ENCODE results near the gene OR1E2. TPM values are rescaled to one million over a fixed set of nuclear protein-coding genes. Genes with fewer than 3 reads are reported as not detected.
"Not testable (repeated sequence)": the region's sequence is repeated elsewhere in the genome, so short reads cannot be mapped to it uniquely, and the experiment has no call there.

OR1E2 gene
- total RNA-seq (2014; rRNA removed; shearing (Covaris generic)) = 0.42 TPM in 1 of 2 replicates, not detected in the other

DNA sequence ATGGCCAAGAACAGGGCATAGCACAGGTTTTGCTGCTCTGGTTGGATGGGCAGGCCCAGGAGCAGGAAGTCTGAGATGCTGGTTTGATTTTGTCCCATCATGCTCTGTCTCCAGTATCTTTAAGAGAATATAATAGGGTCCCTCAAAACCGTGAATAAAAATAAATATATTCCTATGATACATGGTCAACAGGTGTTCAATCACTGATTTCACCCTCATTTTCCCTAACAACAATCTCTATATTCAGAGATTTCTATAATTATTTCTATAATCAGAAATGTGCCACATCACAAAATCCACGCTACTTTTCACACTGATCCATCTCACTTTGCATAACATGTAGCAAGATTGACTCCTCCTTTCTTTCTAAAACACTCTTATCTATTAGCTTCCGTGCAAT, at the start of gene OR1E2:
TSS of gene OR1E2 (minus strand) at position 101 of the 400 bp plus-strand sequence. CDS start at position 101, 0 bp downstream.
- no peaks in the 10 kb centered on the region for H3K27me3 ChIP-seq

DNA sequence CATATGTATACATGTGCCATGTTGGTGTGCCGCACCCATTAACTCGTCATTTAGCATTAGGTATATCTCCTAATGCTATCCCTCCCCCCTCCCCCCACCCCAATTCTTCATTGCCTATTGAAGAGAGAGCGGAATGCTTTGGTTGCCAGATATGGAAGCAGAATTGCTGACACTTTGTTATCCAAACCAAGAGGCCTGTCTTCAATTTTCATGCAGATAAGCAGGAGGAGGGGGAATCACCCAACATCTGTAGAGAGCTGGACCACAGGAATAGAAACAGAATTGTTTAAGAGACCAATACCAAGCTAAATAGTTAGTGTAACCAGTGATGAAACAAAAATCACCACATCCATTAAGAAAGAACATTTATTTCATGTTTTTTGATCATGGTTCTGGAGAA, 49.2 kb upstream of the OR1E2 start:
- no peaks in the 10 kb centered on the region for H3K4me1 ChIP-seq
- no peaks in the 10 kb centered on the region for H3K27me3 ChIP-seq
- no peak for DNase-seq
- no peak overlapping the region for H3K4me3 ChIP-seq
- H3K36me3 ChIP-seq = no peaks in the 10 kb centered on the region
- H3K27ac ChIP-seq = no peak overlapping the region
- no peaks in the 10 kb centered on the region for H3K9me3 ChIP-seq (replicated peaks)

More for the DNA sequence above, at the start of gene OR1E2:
- H3K36me3 ChIP-seq = no peaks in the 10 kb centered on the region
- no peak for DNase-seq
- H3K9me3 ChIP-seq (replicated peaks) = no peaks in the 10 kb centered on the region
- H3K4me1 ChIP-seq = no peaks in the 10 kb centered on the region
- no peak within 1 kb of the TSS for H3K27ac ChIP-seq
- H3K4me3 ChIP-seq = no peak within 1 kb of the TSS

GRCh38 chr17:3479988-3480387, 46.3 kb upstream of the OR1E2 start:
- Histone ChIP-seq H3K9me3 (replicated peaks) (no peaks in the 10 kb centered on the region), H3K36me3 (no peaks in the 10 kb centered on the region), H3K4me3 (no peak overlapping the region), H3K27me3 (no peaks in the 10 kb centered on the region), H3K27ac (no peak overlapping the region), H3K4me1 (no peaks in the 10 kb centered on the region)
- DNase-seq = no peak

- Histone ChIP-seq H3K36me3 (no peaks in the 10 kb centered on the region), H3K4me3 (no peak within 1 kb of the TSS), H3K27me3 (no peaks in the 10 kb centered on the region), H3K27ac (no peak within 1 kb of the TSS), H3K9me3 (replicated peaks) (no peaks in the 10 kb centered on the region), H3K4me1 (no peaks in the 10 kb centered on the region)
- DNase-seq = no peak
These were observed 42.4 kb upstream of the OR1E2 start, which contains the start of gene ASPA for GRCh38 chr17:3475812-3476610. ASPA (plus strand) TSS chr17:3475997; CDS start chr17:3476160, 163 bp downstream.

- Histone ChIP-seq H3K27me3 (no peaks in the 10 kb centered on the region), H3K4me1 (no peaks in the 10 kb centered on the region), H3K36me3 (no peaks in the 10 kb centered on the region), H3K9me3 (replicated peaks) (no peaks in the 10 kb centered on the region), H3K27ac (no peak overlapping the region), H3K4me3 (no peak overlapping the region)
- no peak for DNase-seq
These were observed 41.6 kb upstream of the OR1E2 start for GRCh38 chr17:3475251-3475685.

- Histone ChIP-seq H3K27ac (no peak overlapping the region), H3K36me3 (no peaks in the 10 kb centered on the region), H3K27me3 (no peaks in the 10 kb centered on the region), H3K4me3 (no peak overlapping the region), H3K9me3 (replicated peaks) (no peaks in the 10 kb centered on the region), H3K4me1 (no peaks in the 10 kb centered on the region)
- DNase-seq = no peak
These were observed 40.6 kb upstream of the OR1E2 start for GRCh38 chr17:3474212-3474611.

DNA sequence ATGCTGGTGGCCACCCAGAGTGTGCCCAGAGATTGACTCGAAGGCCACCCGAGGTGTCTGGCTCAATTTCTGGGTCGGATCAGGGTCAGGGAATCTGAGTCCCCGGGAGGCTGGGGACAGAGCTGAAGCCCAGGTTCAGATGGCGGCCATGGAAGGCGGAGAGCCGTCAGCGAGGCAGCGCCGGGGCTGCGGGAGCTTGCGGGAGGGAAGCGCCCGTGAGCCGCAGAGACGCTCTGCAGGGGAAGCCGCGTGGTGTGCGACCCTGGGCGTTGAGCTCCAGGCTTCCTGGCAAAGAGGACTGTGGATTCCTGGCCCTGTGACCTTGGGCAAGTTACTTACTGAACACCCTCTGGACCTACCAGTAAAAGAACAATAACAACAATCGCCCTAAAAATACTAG, 38.5 kb upstream of the OR1E2 start:
- no peak for DNase-seq
- no peak overlapping the region for H3K27ac ChIP-seq
- no peaks in the 10 kb centered on the region for H3K27me3 ChIP-seq
- no peaks in the 10 kb centered on the region for H3K4me1 ChIP-seq
- H3K4me3 ChIP-seq = no peak overlapping the region
- no peaks in the 10 kb centered on the region for H3K9me3 ChIP-seq (replicated peaks)
- no peaks in the 10 kb centered on the region for H3K36me3 ChIP-seq

DNA sequence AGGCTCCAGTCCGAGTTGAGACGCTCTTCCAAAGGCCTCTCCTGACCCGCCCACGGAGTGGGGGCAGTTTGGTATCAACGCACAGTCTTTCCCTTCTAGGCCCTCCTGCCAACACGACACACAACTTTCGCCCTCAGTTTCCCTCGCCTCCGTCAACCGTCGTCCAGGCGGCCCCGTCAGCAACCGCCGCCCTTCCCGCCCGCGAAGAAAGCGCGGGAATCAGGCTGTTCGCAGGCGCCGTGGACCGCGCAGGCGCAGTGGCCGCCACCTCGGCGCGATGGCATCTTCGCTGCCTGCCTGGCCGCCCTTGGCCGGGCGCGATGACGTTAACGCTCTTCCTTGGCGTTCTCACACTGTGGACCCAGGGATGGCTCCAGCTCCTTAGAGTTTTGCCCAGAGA, 38.0 kb upstream of the OR1E2 start, which contains the start of gene SPATA22:
TSS of gene SPATA22 (minus strand) at position 221 of the 400 bp plus-strand sequence. CDS start 2,494 bp downstream, outside the sequence.
- no peak within 1 kb of the TSS for H3K4me3 ChIP-seq
- H3K4me1 ChIP-seq = no peaks in the 10 kb centered on the region
- no peaks in the 10 kb centered on the region for H3K9me3 ChIP-seq (replicated peaks)
- no peaks in the 10 kb centered on the region for H3K27me3 ChIP-seq
- no peaks in the 10 kb centered on the region for H3K36me3 ChIP-seq
- no peak within 1 kb of the TSS for H3K27ac ChIP-seq
- DNase-seq = no peak

GRCh38 chr17:3469529-3469928, 35.9 kb upstream of the OR1E2 start:
- H3K27me3 ChIP-seq = no peaks in the 10 kb centered on the region
- no peak overlapping the region for H3K4me3 ChIP-seq
- DNase-seq = no peak
- no peaks in the 10 kb centered on the region for H3K4me1 ChIP-seq
- no peak overlapping the region for H3K27ac ChIP-seq
- no peaks in the 10 kb centered on the region for H3K9me3 ChIP-seq (replicated peaks)
- H3K36me3 ChIP-seq = no peaks in the 10 kb centered on the region

DNA sequence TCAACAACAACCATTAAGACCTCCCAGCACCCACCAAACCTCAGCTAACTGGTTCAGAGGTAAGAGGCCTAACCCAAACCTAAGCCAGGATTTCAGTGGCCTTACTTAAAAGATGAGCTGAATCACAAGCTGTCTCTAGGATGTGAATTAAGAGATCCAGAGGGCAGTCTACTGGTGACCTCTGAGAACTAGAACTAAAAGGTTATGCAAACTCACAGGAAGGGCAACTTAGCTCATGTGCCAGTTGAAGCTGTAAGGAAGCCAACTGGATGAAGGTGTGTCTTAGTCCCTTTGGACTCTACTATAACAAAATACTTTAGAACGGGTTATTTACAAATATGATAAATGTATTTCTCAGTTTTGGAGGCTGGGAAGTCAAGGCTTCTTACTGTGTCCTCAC, 32.7 kb upstream of the OR1E2 start:
- H3K27ac ChIP-seq; H3K36me3 ChIP-seq; H3K4me3 ChIP-seq; H3K4me1 ChIP-seq; H3K27me3 ChIP-seq; DNase-seq; H3K9me3 ChIP-seq (replicated peaks): not testable (repeated sequence)

DNA sequence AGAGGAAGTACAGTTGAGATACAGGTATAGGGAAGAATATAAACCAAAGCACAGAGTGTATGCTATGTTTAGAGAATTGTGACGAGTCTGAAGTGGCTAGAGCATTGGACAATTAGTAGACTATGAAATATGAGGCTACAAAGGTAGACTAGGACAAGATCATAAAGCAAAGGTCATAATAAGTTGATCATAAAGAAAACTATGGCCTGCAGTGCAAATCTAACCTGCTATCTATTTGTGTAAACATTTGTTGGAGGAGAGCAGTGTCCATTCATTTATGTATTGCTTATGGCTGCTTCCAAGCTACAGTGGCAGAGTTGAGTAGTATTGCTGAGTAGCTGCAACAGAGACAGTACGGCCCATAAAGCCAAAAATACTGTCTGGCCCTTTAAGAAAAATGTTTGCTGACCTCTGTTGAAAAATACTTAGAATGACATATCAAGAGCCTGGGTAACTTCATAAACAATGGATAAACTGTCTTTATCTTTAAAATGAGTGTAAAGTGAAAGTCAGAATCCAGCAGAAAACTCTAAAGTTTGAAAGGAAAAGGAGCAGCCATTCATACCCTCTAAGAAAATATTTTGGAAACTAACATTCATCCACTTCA, 14.5 kb upstream of the OR1E2 start:
- no peak overlapping the region for H3K4me3 ChIP-seq
- H3K4me1 ChIP-seq = no peaks in the 10 kb centered on the region
- H3K36me3 ChIP-seq = no peaks in the 10 kb centered on the region
- DNase-seq = no peak
- H3K27ac ChIP-seq = no peak overlapping the region
- no peaks in the 10 kb centered on the region for H3K9me3 ChIP-seq (replicated peaks)
- H3K27me3 ChIP-seq = no peaks in the 10 kb centered on the region

DNA sequence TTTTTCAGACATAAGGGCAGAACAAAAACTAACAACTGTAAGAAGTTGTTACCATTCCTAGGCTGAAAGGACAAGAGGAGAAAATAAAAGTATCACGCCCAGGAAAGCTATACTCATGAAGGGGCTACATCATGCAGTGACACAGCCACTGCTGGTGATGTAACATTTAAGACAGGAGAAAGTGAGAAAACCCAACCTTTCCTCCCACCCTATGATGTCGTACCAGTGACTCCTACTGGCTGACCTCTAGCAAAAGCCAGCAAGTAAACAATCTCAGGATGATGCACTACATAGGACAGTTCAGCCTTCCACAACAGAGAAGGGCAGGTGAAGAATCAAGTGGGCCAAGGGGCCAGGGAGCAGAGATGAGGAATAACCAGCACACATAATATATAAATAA, 14.0 kb upstream of the OR1E2 start:
- Histone ChIP-seq H3K4me3 (no peak overlapping the region), H3K27ac (no peak overlapping the region), H3K36me3 (no peaks in the 10 kb centered on the region), H3K4me1 (no peaks in the 10 kb centered on the region), H3K9me3 (replicated peaks) (no peaks in the 10 kb centered on the region), H3K27me3 (no peaks in the 10 kb centered on the region)
- DNase-seq = peak in 1 of 2 experiments; percentile 2

DNA sequence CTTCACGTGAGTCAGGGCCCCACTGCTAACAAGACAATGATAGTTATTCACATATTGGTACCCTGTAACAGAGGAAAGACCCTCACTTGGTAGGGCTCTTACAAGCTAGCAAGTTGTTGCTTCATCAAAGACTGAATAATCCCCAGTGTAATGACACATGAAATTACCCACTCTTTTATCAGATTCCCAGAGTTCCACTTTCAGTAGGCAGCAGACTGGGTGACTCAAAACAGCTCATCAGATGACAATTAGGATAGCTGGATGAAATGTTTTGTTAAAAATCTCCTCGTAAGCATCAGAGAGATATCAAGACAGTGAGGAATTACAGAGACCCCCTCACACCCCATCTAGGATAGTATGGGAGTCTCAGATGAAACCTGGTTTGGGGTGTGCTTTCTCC, 6.8 kb upstream of the OR1E2 start:
- Histone ChIP-seq H3K36me3 (no peaks in the 10 kb centered on the region), H3K4me3 (no peak overlapping the region), H3K9me3 (replicated peaks) (no peaks in the 10 kb centered on the region), H3K27me3 (no peaks in the 10 kb centered on the region), H3K27ac (no peak overlapping the region), H3K4me1 (no peaks in the 10 kb centered on the region)
- DNase-seq = no peak

GRCh38 chr17:3438368-3438767, 4.7 kb upstream of the OR1E2 start:
- Histone ChIP-seq H3K27me3 (no peaks in the 10 kb centered on the region), H3K27ac (no peak overlapping the region), H3K4me3 (no peak overlapping the region), H3K9me3 (replicated peaks) (no peaks in the 10 kb centered on the region), H3K36me3 (no peaks in the 10 kb centered on the region), H3K4me1 (no peaks in the 10 kb centered on the region)
- no peak for DNase-seq

GRCh38 chr17:3433215-3433614, 426 bp downstream of the OR1E2 start:
- not testable (repeated sequence) for H3K4me3 ChIP-seq; H3K4me1 ChIP-seq; H3K9me3 ChIP-seq (replicated peaks); H3K36me3 ChIP-seq; H3K27ac ChIP-seq; H3K27me3 ChIP-seq
- peak; percentile 31 to 36 for DNase-seq

All from SJCRH30 (cell line).